ENCODE measurements around the gene SLC2A13. TPM values are rescaled to one million over a fixed set of nuclear protein-coding genes. Genes with fewer than 3 reads are reported as not detected.

SLC2A13 gene
- polyA plus RNA-seq, 3 donors, result 2.2 to 2.9 (median 2.5) TPM

DNA sequence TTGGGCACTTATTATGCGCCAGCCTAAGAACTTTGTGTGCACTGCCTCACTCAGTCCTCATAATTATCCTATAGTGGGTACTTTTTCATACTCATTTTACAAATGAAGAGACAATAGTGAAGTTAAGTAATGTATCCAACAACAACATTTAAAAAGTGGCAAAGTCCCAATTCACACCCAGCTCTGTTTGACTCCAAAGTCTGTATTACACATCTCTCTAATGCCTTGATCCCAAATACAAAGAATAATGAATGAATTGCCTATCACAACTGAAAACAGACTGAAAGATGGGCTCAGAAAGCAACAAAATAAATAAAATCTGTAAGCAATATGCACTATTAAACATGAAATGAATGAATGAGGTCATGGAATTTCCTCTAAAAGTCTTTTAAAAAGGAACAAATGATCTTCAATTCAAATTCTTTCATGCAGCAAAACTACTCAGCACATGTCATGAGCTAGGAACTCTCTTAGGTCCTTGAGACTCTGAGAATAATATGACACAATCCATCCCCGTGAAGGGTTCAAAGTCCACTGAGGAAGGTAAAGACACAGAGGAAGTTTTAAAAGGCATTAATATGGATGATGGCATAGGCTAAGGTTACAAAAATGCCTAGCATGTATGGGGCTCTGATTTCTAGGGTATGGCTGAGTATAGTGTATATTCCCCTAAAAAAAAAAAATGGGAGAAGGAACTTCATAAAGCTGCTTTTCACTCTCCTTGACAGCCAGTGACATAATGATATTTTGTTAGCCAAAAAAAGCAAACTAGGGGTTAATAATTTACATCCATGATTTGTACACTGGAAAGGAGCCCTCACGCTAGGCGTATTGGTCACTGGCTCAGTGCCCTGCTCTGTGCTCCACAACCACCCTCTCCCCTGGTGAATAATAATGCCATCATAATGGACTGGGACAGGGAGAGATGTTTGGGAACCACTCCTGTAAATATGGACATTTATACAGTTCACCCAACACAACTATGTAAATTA is 103.4 kb downstream of the SLC2A13 start:
- Histone ChIP-seq H3K4me2 (replicated peaks; ENCODE audit: extremely low read depth, low read length, poor library complexity, severe bottlenecking) (no peak overlapping the region), H3K4me3 (replicated peaks in 1 of 3; ENCODE audit: low read depth in 2 of 3, low read length in 3 of 3) (no peak overlapping the region), H3K36me3 (replicated peaks in 1 of 2; ENCODE audit: control insufficient read depth in 1 of 2, insufficient read depth in 2 of 2, low read length in 2 of 2) (peaks cover 0 to 10% of the 10 kb centered on the region in 2 donors), H3K9me3 (replicated peaks in 1 of 2; ENCODE audit: control insufficient read depth in 1 of 2, insufficient read depth in 1 of 2, low read length in 2 of 2) (peaks cover 29 to 41% of the 10 kb centered on the region in 2 donors), H4K20me1 (ENCODE audit: insufficient read depth, low read length) (no peaks in the 10 kb centered on the region), H3K9ac (ENCODE audit: insufficient read depth, low read length, poor library complexity, severe bottlenecking) (no peak overlapping the region), H3K27ac (ENCODE audit: low read depth in 1 of 2, low read length in 2 of 2) (no peak overlapping the region), H3K27me3 (ENCODE audit: control insufficient read depth in 2 of 2, insufficient read depth in 2 of 2, low read length in 2 of 2) (no peaks in the 10 kb centered on the region), H2AFZ (ENCODE audit: insufficient read depth, low read depth, low read length, poor library complexity, severe bottlenecking) (no peak overlapping the region), H3K79me2 (ENCODE audit: insufficient read depth, low read length) (no peaks in the 10 kb centered on the region), H3K4me1 (ENCODE audit: control insufficient read depth in 1 of 2, insufficient read depth in 2 of 2, low read length in 2 of 2) (no peaks in the 10 kb centered on the region)
- peaks cover 0 to 1% (median 0%) of the 10 kb centered on the region in 3 donors for H3K27me3 Mint-ChIP-seq (ENCODE audit: low read depth in 3 of 3)
- intact Hi-C loops (cut with micrococcal nuclease), result no loop called here
- H3K36me3 Mint-ChIP-seq, result peaks cover 15 to 28% of the 10 kb centered on the region in 2 donors
- no peaks in the 10 kb centered on the region for H3K4me1 Mint-ChIP-seq
- H3K9me3 Mint-ChIP-seq, result peaks cover 24 to 42% (median 36%) of the 10 kb centered on the region in 7 donors
- no peak for TF ChIP-seq CTCF (IDR thresholded peaks at IDR 0.05)
- H3K27ac Mint-ChIP-seq, result peak overlapping the region in 1 of 7 donors; percentile 27
- H3K4me3 Mint-ChIP-seq, result no peak overlapping the region
- WGBS (ENCODE audit: insufficient coverage), result no CpG with 5 or more reads among the region's 4 CpGs
- no peak for DNase-seq

- no peaks in the 10 kb centered on the region for H3K4me1 ChIP-seq (ENCODE audit: control insufficient read depth in 1 of 2, insufficient read depth in 2 of 2, low read length in 2 of 2)
- no peak overlapping the region for H3K4me2 ChIP-seq (replicated peaks; ENCODE audit: extremely low read depth, low read length, poor library complexity, severe bottlenecking)
- H3K27me3 ChIP-seq (ENCODE audit: control insufficient read depth in 2 of 2, insufficient read depth in 2 of 2, low read length in 2 of 2), result no peaks in the 10 kb centered on the region
- no peaks in the 10 kb centered on the region for H3K4me1 Mint-ChIP-seq
- H3K9me3 Mint-ChIP-seq, result peaks cover 32 to 48% (median 44%) of the 10 kb centered on the region in 7 donors
- H3K36me3 Mint-ChIP-seq, result peaks cover 15 to 32% of the 10 kb centered on the region in 2 donors
- no peaks in the 10 kb centered on the region for H3K79me2 ChIP-seq (ENCODE audit: insufficient read depth, low read length)
- H3K9ac ChIP-seq (ENCODE audit: insufficient read depth, low read length, poor library complexity, severe bottlenecking), result no peak overlapping the region
- no peak overlapping the region for H3K4me3 Mint-ChIP-seq
- H3K4me3 ChIP-seq (replicated peaks in 1 of 3; ENCODE audit: low read depth in 2 of 3, low read length in 3 of 3), result no peak overlapping the region
- no peak for DNase-seq
- no peak overlapping the region for H3K27ac Mint-ChIP-seq
- TF ChIP-seq CTCF (IDR thresholded peaks at IDR 0.05), result no peak
- no peak overlapping the region for H2AFZ ChIP-seq (ENCODE audit: insufficient read depth, low read depth, low read length, poor library complexity, severe bottlenecking)
- H3K9me3 ChIP-seq (replicated peaks in 1 of 2; ENCODE audit: control insufficient read depth in 1 of 2, insufficient read depth in 1 of 2, low read length in 2 of 2), result peaks cover 33 to 41% of the 10 kb centered on the region in 2 donors
- peaks cover 0 to 1% (median 0%) of the 10 kb centered on the region in 3 donors for H3K27me3 Mint-ChIP-seq (ENCODE audit: low read depth in 3 of 3)
- intact Hi-C loops (cut with micrococcal nuclease), result no loop called here
- peaks cover 0 to 10% of the 10 kb centered on the region in 2 donors for H3K36me3 ChIP-seq (replicated peaks in 1 of 2; ENCODE audit: control insufficient read depth in 1 of 2, insufficient read depth in 2 of 2, low read length in 2 of 2)
- no peaks in the 10 kb centered on the region for H4K20me1 ChIP-seq (ENCODE audit: insufficient read depth, low read length)
- H3K27ac ChIP-seq (ENCODE audit: low read depth in 1 of 2, low read length in 2 of 2), result no peak overlapping the region
Observed at GRCh38 chr12:40001406-40001805, 104.5 kb downstream of the SLC2A13 start.
